HG02970 (cell line): ENCODE data around the gene FAM240A.

Experiments used
- ATAC-seq: cut with Tn5 transposase; IDR thresholded peaks from one replicate; pipeline ENCODE4 v1.9.1; 2021; ENCODE audit warnings: mild to moderate bottlenecking, moderate library complexity, moderate number of reproducible peaks; ENCODE audit not compliant: unreplicated experiment, low FRiP score

The FAM240A gene

GRCh38 chr3:46670891-46671427 lies 58.6 kb downstream of the FAM240A start:
- no peak for ATAC-seq

GRCh38 chr3:46671541-46672348 lies 59.4 kb downstream of the FAM240A start:
- no peak for ATAC-seq

DNA sequence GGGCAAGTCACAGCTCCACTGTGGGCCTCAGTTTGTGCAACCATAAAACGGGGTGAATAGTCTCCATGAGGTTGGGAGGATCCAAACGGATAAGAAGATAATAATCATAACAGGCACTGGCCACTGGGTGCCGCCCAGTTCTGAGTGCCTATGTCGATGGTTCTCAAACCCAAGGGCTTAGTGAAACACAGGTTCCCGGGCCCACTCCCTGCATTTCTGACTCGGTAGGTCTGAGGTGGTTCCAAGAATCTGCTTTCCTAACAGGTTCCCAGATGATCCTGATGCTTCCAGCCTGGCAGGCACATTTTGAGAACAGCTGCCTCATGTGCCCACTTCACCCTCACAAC lies 60.0 kb downstream of the FAM240A start:
- no peak for ATAC-seq

- no peak for ATAC-seq
Observed at GRCh38 chr3:46673151-46674030, 61.1 kb downstream of the FAM240A start.

GRCh38 chr3:46674031-46674845 lies 61.9 kb downstream of the FAM240A start:
- no peak for ATAC-seq

DNA sequence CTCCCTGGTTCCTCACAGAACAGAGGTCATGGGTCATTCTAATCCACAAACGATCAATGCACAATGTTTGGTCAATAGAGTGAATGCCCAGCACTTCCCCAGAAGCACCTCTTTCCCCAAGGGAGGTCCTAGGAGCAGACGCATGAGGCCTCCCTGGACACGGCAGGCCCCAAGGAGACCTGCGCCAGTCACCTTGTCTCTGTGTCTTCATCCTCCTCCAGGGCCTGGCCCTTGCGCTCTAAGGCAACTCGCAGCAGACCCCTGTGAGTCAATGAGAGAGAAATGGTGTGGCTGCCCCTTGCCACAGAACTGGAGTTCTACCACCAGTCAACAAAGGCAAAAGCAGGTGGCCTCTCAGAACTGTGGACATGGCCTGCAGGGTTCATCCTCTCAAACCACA lies 63.1 kb downstream of the FAM240A start:
- ATAC-seq = no peak
